ENCODE results near the gene VWA3B.

VWA3B gene

DNA sequence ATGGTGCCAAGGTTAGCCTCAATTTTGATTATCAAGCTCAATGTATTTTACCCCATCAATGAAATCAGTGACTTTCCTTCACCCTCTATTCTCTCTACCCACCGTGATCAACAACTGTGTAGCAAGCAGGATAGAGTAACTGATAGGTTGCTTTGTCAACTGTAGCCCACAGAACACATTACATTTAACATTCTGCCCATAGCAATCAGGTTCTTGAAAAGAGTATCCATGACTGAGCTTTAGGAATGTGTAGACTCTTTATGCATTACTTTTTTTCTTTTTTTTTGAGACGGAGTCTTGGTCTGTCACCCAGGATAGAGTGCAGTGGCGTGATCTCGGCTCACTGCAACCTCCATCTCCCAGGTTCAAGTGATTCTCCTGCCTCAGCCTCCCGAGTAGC lies 19.8 kb upstream of the VWA3B start:
- TF ChIP-seq, protein P1, sequence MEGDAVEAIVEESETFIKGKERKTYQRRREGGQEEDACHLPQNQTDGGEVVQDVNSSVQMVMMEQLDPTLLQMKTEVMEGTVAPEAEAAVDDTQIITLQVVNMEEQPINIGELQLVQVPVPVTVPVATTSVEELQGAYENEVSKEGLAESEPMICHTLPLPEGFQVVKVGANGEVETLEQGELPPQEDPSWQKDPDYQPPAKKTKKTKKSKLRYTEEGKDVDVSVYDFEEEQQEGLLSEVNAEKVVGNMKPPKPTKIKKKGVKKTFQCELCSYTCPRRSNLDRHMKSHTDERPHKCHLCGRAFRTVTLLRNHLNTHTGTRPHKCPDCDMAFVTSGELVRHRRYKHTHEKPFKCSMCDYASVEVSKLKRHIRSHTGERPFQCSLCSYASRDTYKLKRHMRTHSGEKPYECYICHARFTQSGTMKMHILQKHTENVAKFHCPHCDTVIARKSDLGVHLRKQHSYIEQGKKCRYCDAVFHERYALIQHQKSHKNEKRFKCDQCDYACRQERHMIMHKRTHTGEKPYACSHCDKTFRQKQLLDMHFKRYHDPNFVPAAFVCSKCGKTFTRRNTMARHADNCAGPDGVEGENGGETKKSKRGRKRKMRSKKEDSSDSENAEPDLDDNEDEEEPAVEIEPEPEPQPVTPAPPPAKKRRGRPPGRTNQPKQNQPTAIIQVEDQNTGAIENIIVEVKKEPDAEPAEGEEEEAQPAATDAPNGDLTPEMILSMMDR (conservative IDR thresholded peaks at IDR 0.05; ENCODE audit: low read depth, low read length): no peak
- no peak overlapping the region for H3K4me3 ChIP-seq (ENCODE audit: low read depth, low read length)
- no peak for DNase-seq (ENCODE audit: low read depth)

DNA sequence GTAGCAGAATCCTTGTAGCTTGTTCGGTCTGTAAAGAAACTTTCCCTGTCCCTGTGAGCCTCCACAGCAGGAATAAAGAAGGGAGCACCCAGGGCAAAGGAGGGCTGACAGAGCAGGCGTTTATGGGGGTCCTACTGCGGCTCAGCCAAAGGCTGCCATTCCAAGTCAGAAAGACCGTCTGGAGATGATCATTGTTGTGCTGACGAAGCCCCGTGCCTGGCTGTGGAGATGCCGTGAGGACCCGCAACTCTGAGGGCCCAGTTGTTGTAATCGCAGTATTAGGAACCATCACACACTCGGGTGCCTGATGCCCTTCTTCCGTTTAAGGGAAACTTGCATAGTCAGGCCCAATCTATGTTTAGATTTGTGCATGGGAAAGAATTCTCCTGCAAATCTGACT lies 16.9 kb upstream of the VWA3B start:
- TF ChIP-seq, protein P1 (conservative IDR thresholded peaks at IDR 0.05; ENCODE audit: low read depth, low read length): no peak
- no peak overlapping the region for H3K4me3 ChIP-seq (ENCODE audit: low read depth, low read length)
- DNase-seq (ENCODE audit: low read depth): no peak

DNA sequence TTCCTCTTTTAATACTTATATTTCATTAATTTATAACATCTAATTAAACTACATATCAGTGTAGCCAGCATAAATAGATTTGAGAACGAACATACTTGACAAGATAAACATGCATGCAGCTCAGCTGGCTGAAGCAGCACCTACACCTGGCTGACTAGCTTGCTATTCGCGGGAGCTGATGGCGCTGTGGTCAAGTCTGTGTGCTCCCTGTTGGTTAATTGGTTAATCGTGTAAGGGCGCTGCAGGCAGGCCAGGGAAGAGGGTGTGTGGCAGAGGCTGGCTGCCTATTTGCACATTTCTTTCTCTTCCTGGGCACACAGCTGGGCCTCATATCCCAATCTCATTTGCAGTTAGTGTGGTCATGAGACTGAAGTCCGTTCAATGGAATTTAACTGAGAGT lies 14.5 kb upstream of the VWA3B start:
- TF ChIP-seq, protein P1 (conservative IDR thresholded peaks at IDR 0.05; ENCODE audit: low read depth, low read length): no peak
- DNase-seq (ENCODE audit: low read depth): no peak
- H3K4me3 ChIP-seq (ENCODE audit: low read depth, low read length): no peak overlapping the region

DNA sequence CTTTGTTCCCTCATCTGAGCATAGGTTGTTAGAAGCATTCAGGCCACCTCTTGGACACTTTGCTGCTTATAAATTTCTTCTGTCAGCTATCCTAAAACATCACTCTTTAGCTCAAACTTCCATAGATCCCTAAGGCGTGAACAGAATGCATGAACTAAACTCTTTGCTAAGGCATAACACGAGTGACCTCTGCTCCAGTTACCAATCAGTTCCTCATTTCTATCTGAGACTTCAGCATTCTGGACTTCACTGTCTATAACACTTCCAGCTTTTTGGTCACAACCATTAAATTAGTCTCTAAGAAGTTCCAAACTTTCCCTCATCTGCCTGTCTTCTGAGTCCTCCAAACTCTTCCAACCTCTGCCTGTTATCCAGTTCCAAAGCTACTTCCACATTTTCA lies 8.3 kb upstream of the VWA3B start:
- no peak overlapping the region for H3K4me3 ChIP-seq (ENCODE audit: low read depth, low read length)
- TF ChIP-seq, protein P1 (conservative IDR thresholded peaks at IDR 0.05; ENCODE audit: low read depth, low read length): no peak
- DNase-seq (ENCODE audit: low read depth): no peak

DNA sequence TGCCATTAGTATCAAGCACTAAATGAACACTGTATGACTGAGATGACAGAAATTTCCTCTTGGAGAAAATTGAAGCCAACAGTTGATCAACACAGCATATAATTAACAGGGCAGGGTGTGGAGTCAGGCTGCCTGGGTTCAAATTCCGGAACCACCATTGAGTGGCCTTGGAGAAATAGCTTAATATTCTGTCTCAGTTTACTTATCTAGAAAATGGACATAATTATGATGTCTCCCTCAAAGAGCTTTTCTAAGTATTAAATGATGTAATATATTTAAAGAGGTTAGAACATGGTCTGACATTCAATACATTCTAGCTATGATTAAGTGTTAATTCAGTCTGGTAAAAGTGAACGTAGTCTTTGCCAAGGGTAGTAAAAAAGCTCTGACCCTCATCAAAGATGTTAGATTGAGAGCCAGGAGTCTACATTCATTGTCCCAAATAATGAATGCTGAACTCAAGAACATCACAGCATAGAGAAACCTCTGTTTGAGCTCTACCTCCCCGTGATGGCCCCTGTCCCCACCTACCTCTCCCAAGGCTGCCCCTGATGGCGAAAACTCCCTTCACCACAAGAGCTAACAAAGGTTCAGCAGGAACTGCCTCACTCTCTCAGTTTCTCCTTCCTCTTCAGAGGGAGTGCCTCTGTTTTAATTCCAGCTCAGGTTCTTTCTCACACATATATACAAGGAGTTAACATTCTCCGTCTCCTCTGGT lies 2.7 kb upstream of the VWA3B start:
- TF ChIP-seq, protein P1 (conservative IDR thresholded peaks at IDR 0.05; ENCODE audit: low read depth, low read length): no peak
- DNase-seq (ENCODE audit: low read depth): no peak
- H3K4me3 ChIP-seq (ENCODE audit: low read depth, low read length): no peak overlapping the region

DNA sequence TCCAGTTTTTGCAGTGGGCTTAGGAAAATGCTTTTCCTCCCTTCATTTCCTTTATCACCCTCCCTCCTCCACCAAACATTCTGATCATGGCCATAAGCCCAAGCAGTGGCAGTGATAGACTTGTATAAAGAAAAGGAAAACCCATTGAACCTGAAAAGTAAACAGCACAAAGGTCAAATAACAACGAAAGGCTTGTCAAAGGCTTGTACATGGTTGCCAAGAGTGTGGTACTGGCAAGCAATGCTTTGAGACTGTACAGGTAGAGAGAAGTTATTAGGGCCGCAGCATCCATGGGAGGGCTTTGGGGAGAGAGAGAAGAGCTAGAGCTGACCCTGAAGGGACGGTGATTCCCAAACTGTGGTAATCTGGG lies 2.1 kb upstream of the VWA3B start:
- TF ChIP-seq, protein P1 (conservative IDR thresholded peaks at IDR 0.05; ENCODE audit: low read depth, low read length): no peak
- H3K4me3 ChIP-seq (ENCODE audit: low read depth, low read length): no peak overlapping the region
- no peak for DNase-seq (ENCODE audit: low read depth)

DNA sequence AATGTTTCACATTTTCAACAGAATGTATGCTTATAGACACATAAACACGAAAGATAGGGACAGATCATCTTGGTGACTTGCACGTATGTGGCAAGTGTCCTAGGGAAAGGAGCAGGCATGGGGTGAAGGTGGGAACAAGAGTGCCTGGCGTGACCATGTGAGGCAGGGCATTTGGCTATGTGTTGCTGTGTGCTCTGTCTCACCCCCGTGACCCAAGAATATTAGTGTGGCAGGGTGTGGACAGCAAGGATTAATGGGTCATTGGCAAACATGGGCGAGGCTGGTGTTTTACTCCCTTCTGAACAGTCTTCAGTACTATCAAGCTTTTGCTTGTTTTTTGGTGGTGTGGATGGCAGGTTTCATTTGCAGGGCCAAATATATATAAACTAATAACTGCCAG lies 1.3 kb upstream of the VWA3B start:
- H3K4me3 ChIP-seq (ENCODE audit: low read depth, low read length): no peak overlapping the region
- TF ChIP-seq, protein P1 (conservative IDR thresholded peaks at IDR 0.05; ENCODE audit: low read depth, low read length): no peak
- no peak for DNase-seq (ENCODE audit: low read depth)

All from choroid plexus epithelial cell (primary cell).